Heart left ventricle (tissue), 16 donors: ENCODE results near the gene NME5. TPM values are rescaled to one million over a fixed set of nuclear protein-coding genes. Genes with fewer than 3 reads are reported as not detected.

Experiments
- ATAC-seq, 4 donors: fragments of 200-7000 bp; cut with Tn5 transposase; one replicate each; pipeline ENCODE4 v1.9.1; 2020 to 2022; ENCODE audit warnings: moderate library complexity in 4 of 4, mild to moderate bottlenecking in 3 of 4, moderate number of reproducible peaks in 1 of 4
- DNase-seq, 5 donors: peaks; one replicate each; pipeline ENCODE4 v3.0.0-alpha.2; 2020
- H3K27ac ChIP-seq, 12 donors: fragments of 200-600 bp; sonication (generic) in 4 of 12; one replicate each; pipeline versions ENCODE4 v1.5.0 to v1.8.0; 2016 to 2022; ENCODE audit warnings: mild to moderate bottlenecking in 2 of 12
- H3K27me3 ChIP-seq, 9 donors: fragments of 200-600 bp; sonication (generic) in 2 of 9; one replicate each; pipeline versions ENCODE4 v1.5.1 to v1.8.0; 2016 to 2022; ENCODE audit warnings: mild to moderate bottlenecking in 3 of 9
- H3K36me3 ChIP-seq, 9 donors: fragments of 200-600 bp; sonication (generic) in 2 of 9; one replicate each; pipeline versions ENCODE4 v1.5.0 to v1.8.0; 2018 to 2022; ENCODE audit warnings: mild to moderate bottlenecking in 2 of 9
- H3K4me1 ChIP-seq, 12 donors: fragments of 200-600 bp; sonication (generic) in 4 of 12; one replicate each; pipeline versions ENCODE4 v1.5.0 to v1.8.0; 2016 to 2022; ENCODE audit warnings: mild to moderate bottlenecking in 3 of 12
- H3K4me3 ChIP-seq, 12 donors: fragments of 200-600 bp; sonication (generic) in 4 of 12; one replicate each; pipeline versions ENCODE4 v1.5.0 to v1.8.0; 2017 to 2022; ENCODE audit warnings: mild to moderate bottlenecking in 9 of 12, moderate library complexity in 4 of 12
- H3K9me3 ChIP-seq, 12 donors: fragments of 200-600 bp; sonication (generic) in 4 of 12; one replicate each; pipeline versions ENCODE4 v1.5.0 to v1.8.0; 2016 to 2022; ENCODE audit warnings: mild to moderate bottlenecking in 1 of 12
- CTCF ChIP-seq, 12 donors: fragments of 200-600 bp; sonication (generic) in 4 of 12; IDR thresholded peaks; one replicate each; pipeline versions ENCODE4 v1.5.0 to v1.8.0; 2018 to 2022; ENCODE audit warnings: antibody characterized with exemption in 12 of 12, mild to moderate bottlenecking in 5 of 12
- POLR2A ChIP-seq, 2 donors: fragments of 450-650 bp; IDR thresholded peaks; one replicate each; pipeline ENCODE4 v1.6.1; 2017; ENCODE audit warnings: antibody characterized with exemption in 2 of 2, mild to moderate bottlenecking in 2 of 2, moderate library complexity in 2 of 2
- WGBS, 4 donors: extraction: QIAGEN DNeasy Blood & Tissue Kit in 2 of 4; methylation state at CpG; one replicate each; pipeline versions ENCODE4 v1.1.5 to v1.1.7; 2013 to 2018; 5-methylcytosine and 5-hydroxymethylcytosine counted together
- intact Hi-C, 10 donors: fragments of 100-400 bp; cut with DNase I; formaldehyde crosslinking; loops; one replicate each; pipeline versions ENCODE4 v1.11.1 to v1.14.2; 2022
- polyA plus RNA-seq, 2 donors: library from polyadenylated mRNA; stranded (reverse); fragments of 200-250 nt; gene quantifications; one replicate each; pipeline ENCODE4 v1.2.3, GENCODE V29; 2013
- total RNA-seq, 9 donors: library from RNA; depleted of rRNA in 2 of 9; stranded (reverse); fragments of >200 nt in 2 of 9; fragmentation: NEBNext Ultra II Directional in 3 of 9; extraction: Animal tissue kit (Norgen Biotek cat#: 25700) in 3 of 9; gene quantifications; one replicate each; pipeline versions ENCODE4 v1.1.0 to v1.2.4, GENCODE V29; 2016 to 2023
- donor health status: ischemic (EF 13 %, LVEDD 7.1; RV severe dilation, severe dysfunction).
- donor health status: healthy with polysubstance abuse.
- donor health status: DM: no; HTN: yes; CAD: no.
- donor health status: DM: no; HTN: no; CAD: no.
- donor health status: ischemic (EF 25% LVEDD 6.9; RV normal size, moderate dysfunction).
- donor health status: ischemic (EF 25% LVEDD 5.7; RV mildly dilated, moderate dysfunction).
- donor health status: healthy.
- donor health status: DM: yes; HTN: yes; CAD: no.
- donor health status: ischemic (EF 35%, LVEDD 5.7; RV mildly dilated, moderate dysfunction).
- donor health status: nonischemic (EF 11% LVEDD 7.7; RV severe dilation, severe dysfunction).
- donor health status: DM: yes; HTN: yes; CAD: no.
- donor health status: PGD.
- donor health status: ischemic (EF 29% LVEDD 5.4; RV normal size, mild dysfunction).
- donor health status: nonischemic (EF 23%, LVEDD 6.1; RV moderate dilation, normal function).

The NME5 gene
- total and polyA plus RNA-seq, 11 donors = 0.50 to 5.1 (median 3.4) TPM

- no peaks in the 10 kb centered on the region for H3K4me1 ChIP-seq
- no peak overlapping the region for H3K4me3 ChIP-seq
- H3K27me3 ChIP-seq = peaks cover 0 to 7% (median 0%) of the 10 kb centered on the region in 9 donors
- no peaks in the 10 kb centered on the region for H3K9me3 ChIP-seq
- no peak for TF ChIP-seq POLR2A (IDR thresholded peaks at IDR 0.05)
- intact Hi-C loops = no loop called here
- H3K36me3 ChIP-seq = no peaks in the 10 kb centered on the region
- no peak for DNase-seq
- no peak overlapping the region for H3K27ac ChIP-seq
- ATAC-seq = no peak
These were observed 24.0 kb downstream of the NME5 start for GRCh38 chr5:138115254-138115653.

DNA sequence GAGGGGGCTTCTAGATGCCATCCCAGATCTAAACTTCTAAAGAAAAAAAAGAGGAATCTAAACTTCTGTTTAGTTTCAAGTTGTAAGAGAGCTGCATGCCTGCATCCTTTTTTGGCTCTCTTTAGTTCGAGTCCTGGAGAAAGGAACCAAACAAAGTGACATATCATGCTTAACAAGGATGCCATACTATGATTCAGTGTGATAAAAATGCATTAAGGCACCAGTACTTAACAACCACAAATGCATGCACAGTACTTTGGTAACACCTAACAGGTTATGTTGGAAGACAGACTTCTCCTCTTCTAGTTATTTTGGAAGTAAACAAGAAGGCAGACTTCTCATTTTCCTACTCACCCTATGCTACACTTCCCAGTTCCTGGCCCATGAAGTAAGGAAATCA is 27.3 kb downstream of the NME5 start:
- DNase-seq = no peak
- ATAC-seq = no peak
- Histone ChIP-seq H3K27me3 (peaks cover 0 to 7% (median 0%) of the 10 kb centered on the region in 9 donors), H3K9me3 (no peaks in the 10 kb centered on the region), H3K4me1 (no peaks in the 10 kb centered on the region), H3K4me3 (no peak overlapping the region), H3K27ac (no peak overlapping the region), H3K36me3 (no peaks in the 10 kb centered on the region)
- intact Hi-C loops = no loop called here
- TF ChIP-seq POLR2A (IDR thresholded peaks at IDR 0.05) (no peak), CTCF (IDR thresholded peaks at IDR 0.05) (no peak)
- WGBS, 4 donors = 27 to 41% (median 35%) methylated on average over 1 of the region's 1 CpG

GRCh38 chr5:138111181-138111580 is 28.0 kb downstream of the NME5 start:
- Histone ChIP-seq H3K27me3 (peaks cover 0 to 7% (median 0%) of the 10 kb centered on the region in 9 donors), H3K36me3 (no peaks in the 10 kb centered on the region), H3K27ac (no peak overlapping the region), H3K4me3 (no peak overlapping the region), H3K9me3 (no peaks in the 10 kb centered on the region), H3K4me1 (no peaks in the 10 kb centered on the region)
- intact Hi-C loops = no loop called here
- 76 to 84% (median 83%) methylated on average over 4 of the region's 4 CpGs for WGBS, 4 donors
- no peak for DNase-seq
- no peak for ATAC-seq
- TF ChIP-seq POLR2A (IDR thresholded peaks at IDR 0.05) (no peak), CTCF (IDR thresholded peaks at IDR 0.05) (no peak)

GRCh38 chr5:138110266-138110963 is 28.8 kb downstream of the NME5 start:
- intact Hi-C loops = no loop called here
- Histone ChIP-seq H3K4me1 (no peaks in the 10 kb centered on the region), H3K9me3 (no peaks in the 10 kb centered on the region), H3K27ac (no peak overlapping the region), H3K27me3 (peaks cover 0 to 7% (median 0%) of the 10 kb centered on the region in 9 donors), H3K36me3 (no peaks in the 10 kb centered on the region), H3K4me3 (no peak overlapping the region)
- ATAC-seq (no peak), DNase-seq (no peak)
- WGBS, 4 donors = 57 to 62% (median 60%) methylated on average over 4 of the region's 4 CpGs
- no peak for TF ChIP-seq CTCF (IDR thresholded peaks at IDR 0.05)
- TF ChIP-seq POLR2A (IDR thresholded peaks at IDR 0.05) = no peak
